ENCODE measurements around the gene SYCE3.

Gene SYCE3

GRCh38 chr22:50530877-50531545, 31.7 kb downstream of the SYCE3 start:
- peak; percentile 75 for DNase-seq (ENCODE audit: low read depth)

GRCh38 chr22:50530580-50530876, 32.2 kb downstream of the SYCE3 start:
- DNase-seq (ENCODE audit: low read depth) = no peak

GRCh38 chr22:50529897-50530579, 32.7 kb downstream of the SYCE3 start, which contains the start of gene TYMP:
TYMP (minus strand) TSS chr22:50530012; CDS start chr22:50529709, 303 bp downstream.
- DNase-seq (ENCODE audit: low read depth) = no peak

- no peak for DNase-seq (ENCODE audit: low read depth)
Observed at GRCh38 chr22:50529416-50529896, 33.3 kb downstream of the SYCE3 start.

GRCh38 chr22:50528682-50529415, 33.9 kb downstream of the SYCE3 start:
- DNase-seq (ENCODE audit: low read depth) = no peak

- DNase-seq (ENCODE audit: low read depth) = no peak
Observed at GRCh38 chr22:50527921-50528681, 34.6 kb downstream of the SYCE3 start.

GRCh38 chr22:50526834-50527801, 35.6 kb downstream of the SYCE3 start:
- DNase-seq (ENCODE audit: low read depth) = no peak

GRCh38 chr22:50526108-50526833, 36.4 kb downstream of the SYCE3 start:
- peak; percentile 69 for DNase-seq (ENCODE audit: low read depth)

- no peak for DNase-seq (ENCODE audit: low read depth)
Observed at GRCh38 chr22:50525858-50526107, 36.9 kb downstream of the SYCE3 start.

- DNase-seq (ENCODE audit: low read depth) = peak; percentile 96
Observed at GRCh38 chr22:50525104-50525857, 37.4 kb downstream of the SYCE3 start, which contains the start of gene SCO2. SCO2 (minus strand) TSS chr22:50525598; CDS start chr22:50524411, 1,187 bp downstream.

- no peak for DNase-seq (ENCODE audit: low read depth)
Observed at GRCh38 chr22:50524676-50525103, 38.0 kb downstream of the SYCE3 start.

- DNase-seq (ENCODE audit: low read depth) = no peak
Observed at GRCh38 chr22:50523806-50524675, 38.7 kb downstream of the SYCE3 start.

- DNase-seq (ENCODE audit: low read depth) = no peak
Observed at GRCh38 chr22:50523458-50523805, 39.3 kb downstream of the SYCE3 start.

- DNase-seq (ENCODE audit: low read depth) = no peak
Observed at GRCh38 chr22:50522806-50523438, 39.8 kb downstream of the SYCE3 start.

- no peak for DNase-seq (ENCODE audit: low read depth)
Observed at GRCh38 chr22:50522208-50522805, 40.4 kb downstream of the SYCE3 start.

GRCh38 chr22:50521710-50522109, 41.0 kb downstream of the SYCE3 start:
- no peak for DNase-seq (ENCODE audit: low read depth)

GRCh38 chr22:50520826-50521453, 41.8 kb downstream of the SYCE3 start:
- no peak for DNase-seq (ENCODE audit: low read depth)

Measured in stimulated activated CD8-positive, alpha-beta memory T cell treated with anti-CD3 and anti-CD28 coated beads, Interleukin-12 subunit alpha, Interleukin-12 subunit beta, amount 100 ng/mL, for 1 hour (primary cell).